D721Med (cell line): Measurements from ENCODE around the gene DPAGT1.

Experiments used
- DNase-seq: peaks from one replicate; pipeline ENCODE4 v3.0.0; 2011; ENCODE audit warnings: low spot score; ENCODE audit not compliant: insufficient read length
- FAIRE-seq: peaks from 2 replicates; lab custom pipeline; 2011; peaks lifted over from hg19 to GRCh38; lab: Jason Lieb, UNC
- TF ChIP-seq, protein P1 (sequence below): IDR thresholded peaks from 2 replicates; pipeline ENCODE4 v1.5.1; 2012; ENCODE audit warnings: mild to moderate bottlenecking, control low read depth; ENCODE audit not compliant: insufficient read depth; ENCODE audit errors: missing control alignments

The DPAGT1 gene

DNA sequence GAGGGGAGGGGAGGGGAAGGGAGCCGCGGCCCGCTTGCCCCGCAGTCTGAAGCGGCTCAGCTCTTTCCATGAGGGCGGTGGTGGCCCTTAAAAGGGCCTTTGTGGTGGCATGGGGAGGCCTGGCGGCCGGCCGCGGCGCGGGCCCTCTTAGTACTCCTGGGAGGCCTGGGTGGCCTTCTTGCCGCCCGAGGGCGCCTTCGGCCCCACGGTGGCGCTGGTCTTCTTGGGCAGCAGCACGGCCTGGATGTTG lies 6.9 kb downstream of the DPAGT1 start:
- FAIRE-seq (no peak), DNase-seq (no peak)
- TF ChIP-seq, protein P1, sequence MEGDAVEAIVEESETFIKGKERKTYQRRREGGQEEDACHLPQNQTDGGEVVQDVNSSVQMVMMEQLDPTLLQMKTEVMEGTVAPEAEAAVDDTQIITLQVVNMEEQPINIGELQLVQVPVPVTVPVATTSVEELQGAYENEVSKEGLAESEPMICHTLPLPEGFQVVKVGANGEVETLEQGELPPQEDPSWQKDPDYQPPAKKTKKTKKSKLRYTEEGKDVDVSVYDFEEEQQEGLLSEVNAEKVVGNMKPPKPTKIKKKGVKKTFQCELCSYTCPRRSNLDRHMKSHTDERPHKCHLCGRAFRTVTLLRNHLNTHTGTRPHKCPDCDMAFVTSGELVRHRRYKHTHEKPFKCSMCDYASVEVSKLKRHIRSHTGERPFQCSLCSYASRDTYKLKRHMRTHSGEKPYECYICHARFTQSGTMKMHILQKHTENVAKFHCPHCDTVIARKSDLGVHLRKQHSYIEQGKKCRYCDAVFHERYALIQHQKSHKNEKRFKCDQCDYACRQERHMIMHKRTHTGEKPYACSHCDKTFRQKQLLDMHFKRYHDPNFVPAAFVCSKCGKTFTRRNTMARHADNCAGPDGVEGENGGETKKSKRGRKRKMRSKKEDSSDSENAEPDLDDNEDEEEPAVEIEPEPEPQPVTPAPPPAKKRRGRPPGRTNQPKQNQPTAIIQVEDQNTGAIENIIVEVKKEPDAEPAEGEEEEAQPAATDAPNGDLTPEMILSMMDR, result peak; percentile 51

GRCh38 chr11:119093942-119094815 lies 7.5 kb downstream of the DPAGT1 start:
- TF ChIP-seq, protein P1, result no peak
- DNase-seq, result no peak
- no peak for FAIRE-seq

DNA sequence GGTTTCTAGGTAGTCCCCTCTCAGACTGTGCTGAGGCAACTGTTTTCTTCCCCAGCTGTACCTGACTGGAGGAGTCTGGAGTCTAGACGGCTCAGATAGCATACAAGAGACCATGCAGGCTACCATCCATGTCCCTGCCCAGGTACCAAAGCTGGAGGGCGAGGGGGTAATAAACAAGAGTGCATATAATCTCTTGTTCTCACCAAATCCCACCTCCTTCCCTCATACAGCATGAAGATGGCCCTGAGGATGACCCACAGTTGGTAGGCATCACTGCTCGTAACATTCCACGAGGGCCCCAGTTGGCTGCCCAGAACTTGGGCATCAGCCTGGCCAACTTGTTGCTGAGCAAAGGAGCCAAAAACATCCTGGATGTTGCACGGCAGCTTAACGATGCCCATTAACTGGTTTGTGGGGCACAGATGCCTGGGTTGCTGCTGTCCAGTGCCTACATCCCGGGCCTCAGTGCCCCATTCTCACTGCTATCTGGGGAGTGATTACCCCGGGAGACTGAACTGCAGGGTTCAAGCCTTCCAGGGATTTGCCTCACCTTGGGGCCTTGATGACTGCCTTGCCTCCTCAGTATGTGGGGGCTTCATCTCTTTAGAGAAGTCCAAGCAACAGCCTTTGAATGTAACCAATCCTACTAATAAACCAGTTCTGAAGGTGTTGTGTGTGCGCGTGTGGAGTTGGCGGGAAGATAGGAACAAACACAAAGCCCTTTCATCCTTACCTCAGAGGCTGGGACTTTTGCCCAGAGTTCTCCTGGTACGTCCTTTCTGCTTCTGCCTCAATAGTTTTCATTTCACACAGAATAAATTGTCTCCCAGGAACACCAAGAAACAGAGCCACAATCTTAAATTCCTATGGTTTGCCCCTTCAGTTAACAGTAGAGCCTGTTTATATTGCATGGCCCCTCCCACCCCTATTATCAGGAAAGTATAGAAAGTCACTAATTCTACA lies 8.5 kb downstream of the DPAGT1 start:
- TF ChIP-seq, protein P1, result no peak
- FAIRE-seq (no peak), DNase-seq (no peak)

GRCh38 chr11:119091966-119092879 lies 9.4 kb downstream of the DPAGT1 start:
- FAIRE-seq, result no peak
- TF ChIP-seq, protein P1, result no peak
- no peak for DNase-seq

DNA sequence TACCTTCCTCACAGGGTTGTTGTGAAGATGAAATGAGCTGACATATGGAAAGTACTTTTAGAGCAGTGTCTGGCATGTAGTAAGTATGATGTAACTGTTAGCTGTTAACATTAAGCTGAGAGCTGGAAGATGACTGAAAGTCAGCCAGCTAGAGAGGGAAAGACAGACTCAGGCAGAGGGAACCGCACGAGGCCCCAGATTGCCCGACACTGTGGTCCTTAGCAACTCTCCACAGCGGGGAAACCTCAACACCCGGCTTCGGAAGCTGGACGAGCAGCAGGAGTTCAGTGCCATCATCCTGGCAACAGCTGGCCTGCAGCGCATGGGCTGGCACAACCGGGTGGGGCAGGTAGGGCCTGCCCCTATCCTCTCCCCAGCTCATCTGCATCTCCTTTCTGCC lies 10.5 kb downstream of the DPAGT1 start:
- no peak for FAIRE-seq
- TF ChIP-seq, protein P1, result no peak
- DNase-seq, result no peak

DNA sequence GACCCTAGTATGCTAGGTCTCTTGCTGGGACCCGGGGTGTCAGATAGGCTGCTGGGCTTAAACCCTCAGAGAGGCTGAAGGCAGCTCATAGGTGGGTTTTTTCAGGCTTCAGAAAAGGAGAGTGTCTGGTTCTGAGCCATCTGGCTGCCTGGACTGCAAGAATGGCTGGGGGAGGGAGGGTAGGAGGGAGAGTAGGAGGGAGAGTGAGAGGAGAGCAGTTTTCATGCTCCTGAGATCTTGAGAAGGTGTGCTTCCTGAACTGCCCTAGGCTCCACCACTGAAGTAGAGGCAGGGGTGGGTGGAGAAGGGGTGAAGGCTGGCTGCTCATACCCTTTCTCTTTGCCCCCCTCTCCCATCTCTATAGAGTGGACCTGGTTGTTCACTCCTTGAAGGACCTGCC lies 12.3 kb downstream of the DPAGT1 start:
- DNase-seq (no peak), FAIRE-seq (no peak)
- TF ChIP-seq, protein P1, result no peak
